ENCODE measurements around the gene ANKRD12. TPM values are rescaled to one million over a fixed set of nuclear protein-coding genes. Genes with fewer than 3 reads are reported as not detected.
A peak's percentile ranks its signal among the peaks of the same experiment; 100 is the strongest.
"Not testable (repeated sequence)": the region's sequence is repeated elsewhere in the genome, so short reads cannot be mapped to it uniquely, and the experiment has no call there.

Gene ANKRD12
- 10 to 100 TPM; 21.5 to 35.6 (median 29.8) TPM for polyA plus RNA-seq (ENCODE audit: insufficient read length in 4 of 4)

GRCh38 chr18:9136315-9137155 is at the start of gene ANKRD12:
TSS of gene ANKRD12 (plus strand) at chr18:9136781. CDS start at chr18:9182433, 45,652 bp downstream.
- peak; percentile 93 to 97 (median 94) for DNase-seq (ENCODE audit: low read depth in 4 of 4, low spot score in 3 of 4)

DNA sequence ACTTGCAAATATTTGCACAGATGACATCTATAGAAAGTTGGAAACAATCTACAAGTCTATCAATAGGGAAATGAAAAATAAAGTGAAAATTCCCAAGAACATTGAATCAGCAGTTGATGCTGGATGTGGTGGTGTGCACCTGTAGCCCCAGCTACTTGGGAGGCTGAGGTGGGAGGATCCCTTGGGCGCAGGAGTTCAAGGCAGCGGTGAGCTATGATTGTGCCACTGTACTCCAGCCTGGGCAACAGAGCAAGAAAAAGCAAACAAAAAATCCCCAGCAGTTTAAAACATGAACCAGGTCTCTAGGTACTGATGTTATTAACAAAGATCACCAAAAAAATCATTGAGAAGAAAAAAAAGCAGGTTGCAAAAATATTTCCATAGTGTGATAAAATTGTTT is 49.4 kb upstream of the ANKRD12 start:
- no peak for DNase-seq (ENCODE audit: low read depth in 4 of 4, low spot score in 3 of 4)

DNA sequence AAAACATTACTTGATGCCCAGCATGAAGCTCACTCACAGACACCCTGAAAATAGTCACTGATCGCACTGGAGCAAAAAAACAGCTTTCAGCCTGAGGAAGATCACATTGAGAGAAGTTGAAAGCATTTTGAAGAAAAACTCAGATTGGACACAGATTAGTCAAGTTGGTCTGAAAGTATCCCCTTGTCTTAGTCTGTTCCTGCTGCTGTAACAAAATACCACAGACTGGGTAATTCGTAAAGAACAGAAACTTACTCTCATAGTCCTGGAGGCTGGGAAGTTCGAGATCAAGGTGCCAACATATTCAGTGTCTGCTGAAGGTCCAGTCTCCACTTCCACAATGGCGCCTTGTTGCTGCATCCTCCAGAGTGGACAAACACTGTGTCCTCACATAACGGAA is 48.3 kb upstream of the ANKRD12 start:
- DNase-seq (ENCODE audit: low read depth in 4 of 4, low spot score in 3 of 4), result no peak

DNA sequence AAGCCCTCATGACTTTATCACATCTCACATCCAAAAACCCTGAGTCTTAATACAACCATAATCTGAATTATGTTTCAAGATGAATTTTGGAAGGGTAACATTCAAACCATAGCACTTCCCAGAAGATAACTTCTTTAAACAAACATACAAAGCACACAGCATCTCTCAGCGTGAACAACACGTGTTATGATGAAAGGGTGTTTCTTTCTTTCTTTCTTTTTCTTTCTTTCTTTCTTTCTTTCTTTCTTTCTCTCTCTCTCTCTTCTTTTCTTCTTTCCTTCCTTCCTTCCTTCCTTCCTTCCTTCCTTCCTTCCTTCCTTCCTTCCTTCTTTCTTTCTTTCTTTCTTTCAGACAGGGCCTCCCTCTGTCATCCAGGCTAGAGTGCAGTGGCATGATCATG is 47.9 kb upstream of the ANKRD12 start:
- DNase-seq (ENCODE audit: low read depth in 4 of 4, low spot score in 3 of 4), result not testable (repeated sequence)

- DNase-seq (ENCODE audit: low read depth in 4 of 4, low spot score in 3 of 4), result no peak
Observed at GRCh38 chr18:9090578-9090977, 46.0 kb upstream of the ANKRD12 start.

- DNase-seq (ENCODE audit: low read depth in 4 of 4, low spot score in 3 of 4), result no peak
Observed at GRCh38 chr18:9091066-9091476, 45.5 kb upstream of the ANKRD12 start.

GRCh38 chr18:9092665-9093064 is 43.9 kb upstream of the ANKRD12 start:
- no peak for DNase-seq (ENCODE audit: low read depth in 4 of 4, low spot score in 3 of 4)

DNA sequence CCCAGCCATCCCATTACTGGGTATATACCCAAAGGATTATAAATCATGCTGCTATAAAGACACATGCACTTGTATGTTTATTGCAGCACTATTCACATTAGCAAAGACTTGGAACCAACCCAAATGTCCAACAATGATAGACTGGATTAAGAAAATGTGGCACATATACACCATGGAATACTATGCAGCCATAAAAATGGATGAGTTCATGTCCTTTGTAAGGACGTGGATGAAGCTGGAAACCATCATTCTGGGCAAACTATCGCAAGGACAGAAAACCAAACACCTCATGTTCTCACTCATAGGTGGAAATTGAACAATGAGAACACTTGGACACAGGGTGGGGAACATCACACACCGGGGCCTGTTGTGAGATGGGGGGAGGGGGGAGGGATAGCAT is 43.5 kb upstream of the ANKRD12 start:
- not testable (repeated sequence) for DNase-seq (ENCODE audit: low read depth in 4 of 4, low spot score in 3 of 4)

- DNase-seq (ENCODE audit: low read depth in 4 of 4, low spot score in 3 of 4), result no peak
Observed at GRCh38 chr18:9094307-9095226, 42.0 kb upstream of the ANKRD12 start.

GRCh38 chr18:9095297-9096006 is 41.1 kb upstream of the ANKRD12 start:
- DNase-seq (ENCODE audit: low read depth in 4 of 4, low spot score in 3 of 4), result no peak

DNA sequence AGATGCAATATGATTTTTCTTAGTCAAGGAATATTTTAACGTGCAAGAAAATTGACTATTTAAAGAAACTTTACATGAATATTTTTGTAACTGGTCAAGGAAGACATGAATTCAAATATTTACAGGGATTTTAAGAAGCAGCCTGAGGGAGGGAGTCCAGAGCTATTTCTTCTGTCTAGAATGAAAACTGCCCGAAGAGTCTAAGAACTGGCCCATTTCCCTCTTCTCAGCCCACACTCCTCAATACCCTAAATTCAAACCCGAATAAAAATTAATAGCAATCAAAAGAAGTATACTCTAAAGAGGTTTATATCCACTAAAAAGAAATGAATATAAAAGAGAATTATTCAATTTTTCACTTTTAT is 40.6 kb upstream of the ANKRD12 start:
- no peak for DNase-seq (ENCODE audit: low read depth in 4 of 4, low spot score in 3 of 4)

DNA sequence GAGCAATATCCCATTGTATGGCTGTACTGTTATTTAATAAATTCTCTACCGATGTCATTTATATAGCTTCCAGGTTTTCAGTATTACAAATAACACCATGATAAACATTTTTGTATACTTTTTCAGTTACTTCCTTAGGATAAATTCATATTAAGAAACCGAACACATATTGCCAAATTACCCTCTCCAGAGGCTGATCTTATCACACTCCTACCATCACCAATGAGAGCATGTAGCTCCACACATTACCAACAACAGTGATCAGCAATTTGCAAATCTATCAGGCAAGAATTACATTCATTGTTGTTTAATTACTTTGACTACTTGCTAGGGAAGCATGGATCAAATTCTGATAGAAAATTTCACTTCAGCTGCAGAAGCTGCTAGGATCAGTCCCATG is 39.9 kb upstream of the ANKRD12 start:
- DNase-seq (ENCODE audit: low read depth in 4 of 4, low spot score in 3 of 4), result no peak

GRCh38 chr18:9097349-9097748 is 39.2 kb upstream of the ANKRD12 start:
- no peak for DNase-seq (ENCODE audit: low read depth in 4 of 4, low spot score in 3 of 4)

DNA sequence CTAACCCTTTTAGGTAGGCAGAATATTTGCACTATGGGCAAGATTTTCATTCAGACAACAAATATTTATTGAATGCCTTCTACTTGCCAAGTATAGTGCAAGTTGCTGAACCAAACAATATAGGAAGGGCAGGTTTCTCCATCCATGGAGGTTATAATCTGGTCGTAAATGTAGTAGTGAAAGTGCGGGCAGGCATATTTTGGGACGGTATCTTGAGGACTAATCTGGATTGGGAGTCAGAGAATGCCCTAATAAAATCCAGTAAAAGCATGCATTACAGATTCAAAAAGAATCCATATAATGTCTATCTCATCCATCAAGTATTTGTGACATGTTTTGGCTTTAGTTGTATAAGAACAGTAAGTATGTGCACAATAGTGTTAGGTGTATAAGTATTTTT is 35.8 kb upstream of the ANKRD12 start:
- no peak for DNase-seq (ENCODE audit: low read depth in 4 of 4, low spot score in 3 of 4)

GRCh38 chr18:9101730-9102507 is 34.7 kb upstream of the ANKRD12 start:
- DNase-seq (ENCODE audit: low read depth in 4 of 4, low spot score in 3 of 4), result peak in 2 of 4 donors; percentile 16 to 30

- peak; percentile 88 to 92 (median 92) for DNase-seq (ENCODE audit: low read depth in 4 of 4, low spot score in 3 of 4)
Observed at GRCh38 chr18:9102508-9103375, 33.8 kb upstream of the ANKRD12 start, which contains the start of gene NDUFV2. TSS of gene NDUFV2 (plus strand) at chr18:9102699. CDS start at chr18:9102744, 45 bp downstream.

GRCh38 chr18:9103376-9103873 is 33.2 kb upstream of the ANKRD12 start:
- DNase-seq (ENCODE audit: low read depth in 4 of 4, low spot score in 3 of 4), result peak in 2 of 4 donors; percentile 25 to 28

- DNase-seq (ENCODE audit: low read depth in 4 of 4, low spot score in 3 of 4), result no peak
Observed at GRCh38 chr18:9104244-9104901, 32.2 kb upstream of the ANKRD12 start.

Data from left renal pelvis (tissue), 4 donors.